ENCODE data around the gene SERPINB7. TPM values are rescaled to one million over a fixed set of nuclear protein-coding genes. Genes with fewer than 3 reads are reported as not detected.

Gene SERPINB7
- polyA plus RNA-seq, 2 of the 4 experiments (the other 2 are of a cell fraction): 0.84 to 2.9 TPM

GRCh38 chr18:63801343-63801742, 26.1 kb downstream of the SERPINB7 start:
- 18% methylated on average over 4 of the region's 4 CpGs for WGBS (ENCODE audit: missing lambda C conversion rate)
- FAIRE-seq (no peak), ATAC-seq (no peak), DNase-seq (ENCODE audit: low read depth in 1 of 2, low spot score in 1 of 2) (no peak)
- Histone ChIP-seq H3K4me1 (no peaks in the 10 kb centered on the region), H3K4me2 (no peak overlapping the region), H3K27ac (no peak overlapping the region), H3K9me3 (no peaks in the 10 kb centered on the region), H3K4me3 (no peak overlapping the region)
- TF ChIP-seq EHMT2 (IDR thresholded peaks at IDR 0.05; ENCODE audit: low read depth) (no peak), NFE2L2 (conservative IDR thresholded peaks at IDR 0.05; ENCODE audit: low read length) (no peak), MAZ (IDR thresholded peaks at IDR 0.05; ENCODE audit: borderline replicate concordance, low read depth, low read length) (no peak), SREBF2 (IDR thresholded peaks at IDR 0.05) (no peak), KDM1A (IDR thresholded peaks at IDR 0.05; ENCODE audit: low read depth) (no peak), CTCF (IDR thresholded peaks at IDR 0.05) (no peak)
- ChIA-PET POLR2A (no interaction called here), CTCF (no interaction called here)

GRCh38 chr18:63808125-63808524, 32.9 kb downstream of the SERPINB7 start:
- no peaks in the 10 kb centered on the region for H3K9me3 ChIP-seq
- FAIRE-seq (no peak), DNase-seq (ENCODE audit: low read depth in 1 of 2, low spot score in 1 of 2) (no peak), ATAC-seq (no peak)
- WGBS (ENCODE audit: missing lambda C conversion rate): 11% methylated on average over 4 of the region's 4 CpGs
- TF ChIP-seq CBX2 (IDR thresholded peaks at IDR 0.05; ENCODE audit: borderline replicate concordance, low read depth) (no peak), KDM1A (IDR thresholded peaks at IDR 0.05; ENCODE audit: low read depth) (no peak)
- H3K4me2 ChIP-seq: no peak overlapping the region
- no peaks in the 10 kb centered on the region for H3K4me1 ChIP-seq
- H3K4me3 ChIP-seq: no peak overlapping the region
- CTCF ChIA-PET: no interaction called here
- H3K27ac ChIP-seq: no peak overlapping the region
- POLR2A ChIA-PET: no interaction called here

- 13% methylated on average over 1 of the region's 1 CpG for whole genome bisulfite sequencing (ENCODE audit: missing lambda C conversion rate)
- TF ChIP-seq CBX8 (IDR thresholded peaks at IDR 0.05) (no peak), SMC3 (IDR thresholded peaks at IDR 0.05) (no peak), HOXB5 (CRISPR knock-in tag; IDR thresholded peaks at IDR 0.05) (no peak), TFCP2L1 (CRISPR knock-in tag; IDR thresholded peaks at IDR 0.05) (no peak)
- CTCF ChIA-PET: no interaction called here
- no peaks in the 10 kb centered on the region for H3K9me3 ChIP-seq
- H3K4me1 ChIP-seq: no peaks in the 10 kb centered on the region
- ATAC-seq (no peak), DNase-seq (ENCODE audit: low read depth in 1 of 2, low spot score in 1 of 2) (no peak), FAIRE-seq (no peak)
- H3K4me3 ChIP-seq: no peak overlapping the region
- H3K27ac ChIP-seq: no peak overlapping the region
- POLR2A ChIA-PET: no interaction called here
- H3K4me2 ChIP-seq: no peak overlapping the region
Observed at GRCh38 chr18:63817441-63818051, 42.3 kb downstream of the SERPINB7 start.

GRCh38 chr18:63818212-63818611, 43.0 kb downstream of the SERPINB7 start:
- POLR2A ChIA-PET: no interaction called here
- WGBS (ENCODE audit: missing lambda C conversion rate): 0% methylated on average over 1 of the region's 1 CpG
- no peak overlapping the region for H3K4me3 ChIP-seq
- H3K27ac ChIP-seq: no peak overlapping the region
- no peak for FAIRE-seq
- DNase-seq (ENCODE audit: low read depth in 1 of 2, low spot score in 1 of 2): no peak
- CTCF ChIA-PET: no interaction called here
- H3K4me2 ChIP-seq: no peak overlapping the region
- TF ChIP-seq ZC3H11A (IDR thresholded peaks at IDR 0.05) (no peak), FOXS1 (CRISPR knock-in tag; IDR thresholded peaks at IDR 0.05) (no peak), CBX8 (IDR thresholded peaks at IDR 0.05) (no peak), ZNF302 (CRISPR knock-in tag; IDR thresholded peaks at IDR 0.05) (no peak)
- no peaks in the 10 kb centered on the region for H3K9me3 ChIP-seq
- no peak for ATAC-seq
- H3K4me1 ChIP-seq: no peaks in the 10 kb centered on the region

GRCh38 chr18:63819786-63820185, 44.6 kb downstream of the SERPINB7 start:
- ATAC-seq (no peak), FAIRE-seq (no peak), DNase-seq (ENCODE audit: low read depth in 1 of 2, low spot score in 1 of 2) (no peak)
- H3K9me3 ChIP-seq: no peaks in the 10 kb centered on the region
- TF ChIP-seq ELK1 (IDR thresholded peaks at IDR 0.05; ENCODE audit: low read depth, low read length) (no peak), RARB (CRISPR knock-in tag; IDR thresholded peaks at IDR 0.05) (no peak), BHLHE40 (IDR thresholded peaks at IDR 0.05; ENCODE audit: low read depth, low read length) (no peak), HES2 (IDR thresholded peaks at IDR 0.05) (no peak), RCOR1 (IDR thresholded peaks at IDR 0.05; ENCODE audit: low read depth, low read length) (no peak), FOXS1 (CRISPR knock-in tag; IDR thresholded peaks at IDR 0.05) (no peak), FOSL2 (IDR thresholded peaks at IDR 0.05) (no peak), FOSL2 (CRISPR knock-in tag; IDR thresholded peaks at IDR 0.05) (no peak), CEBPB (IDR thresholded peaks at IDR 0.05) (no peak), PHF8 (IDR thresholded peaks at IDR 0.05; ENCODE audit: borderline replicate concordance, low read depth) (no peak), USF2 (IDR thresholded peaks at IDR 0.05) (no peak)
- ChIA-PET POLR2A (no interaction called here), CTCF (no interaction called here)
- H3K4me2 ChIP-seq: no peak overlapping the region
- WGBS (ENCODE audit: missing lambda C conversion rate): 19% methylated on average over 2 of the region's 2 CpGs
- no peak overlapping the region for H3K27ac ChIP-seq
- H3K4me1 ChIP-seq: no peaks in the 10 kb centered on the region
- H3K4me3 ChIP-seq: no peak overlapping the region

All from A549 (cell line).